Measurements from ENCODE around the gene SGTB. TPM values are rescaled to one million over a fixed set of nuclear protein-coding genes. Genes with fewer than 3 reads are reported as not detected.

The SGTB gene
- total RNA-seq, 2 donors from 2014 or later = 3.1 to 3.6 TPM

- peaks cover 1% of the 10 kb centered on the region for H3K4me1 ChIP-seq
- H3K36me3 ChIP-seq (replicated peaks in 1 of 2; ENCODE audit: insufficient read depth in 1 of 2, low read depth in 2 of 2) = no peaks in the 10 kb centered on the region
- no peak overlapping the region for H3K4me3 ChIP-seq
- ATAC-seq (no peak), DNase-seq (no peak)
- no peaks in the 10 kb centered on the region for H3K9me3 ChIP-seq
- WGBS, 2 donors = 88 to 93% methylated on average over 1 of the region's 1 CpG
- intact Hi-C loops (cut with DNase I) = no loop called here
- TF ChIP-seq POLR2A (IDR thresholded peaks at IDR 0.05) (no peak), CTCF (IDR thresholded peaks at IDR 0.05) (no peak)
- H3K27me3 ChIP-seq = no peaks in the 10 kb centered on the region
- H3K27ac ChIP-seq = no peak overlapping the region
These were observed 6.3 kb upstream of the SGTB start for GRCh38 chr5:65728218-65728617.

GRCh38 chr5:65727491-65728156 is 5.7 kb upstream of the SGTB start:
- Histone ChIP-seq H3K4me3 (no peak overlapping the region), H3K4me1 (peaks cover 6% of the 10 kb centered on the region), H3K9me3 (no peaks in the 10 kb centered on the region), H3K27ac (no peak overlapping the region), H3K36me3 (replicated peaks in 1 of 2; ENCODE audit: insufficient read depth in 1 of 2, low read depth in 2 of 2) (no peaks in the 10 kb centered on the region), H3K27me3 (no peaks in the 10 kb centered on the region)
- no peak for TF ChIP-seq POLR2A (IDR thresholded peaks at IDR 0.05)
- TF ChIP-seq CTCF (IDR thresholded peaks at IDR 0.05) = no peak
- intact Hi-C loops (cut with DNase I) = no loop called here
- DNase-seq (no peak), ATAC-seq (no peak)
- WGBS, 2 donors = 84 to 86% methylated on average over 7 of the region's 7 CpGs

- intact Hi-C loops (cut with DNase I) = no loop called here
- peaks cover 14% of the 10 kb centered on the region for H3K4me1 ChIP-seq
- H3K9me3 ChIP-seq = no peaks in the 10 kb centered on the region
- 1 to 4% methylated on average over 25 to 28 of the region's 28 CpGs for WGBS, 2 donors
- H3K4me3 ChIP-seq = peak overlapping the region; percentile 70 to 76
- no peaks in the 10 kb centered on the region for H3K27me3 ChIP-seq
- no peaks in the 10 kb centered on the region for H3K36me3 ChIP-seq (replicated peaks in 1 of 2; ENCODE audit: insufficient read depth in 1 of 2, low read depth in 2 of 2)
- peak overlapping the region in 3 of 4 donors; percentile 60 to 78 (median 69) for H3K27ac ChIP-seq
- DNase-seq (peak in 2 of 4 donors; percentile 22 to 25), ATAC-seq (peak; percentile 31)
- TF ChIP-seq POLR2A (IDR thresholded peaks at IDR 0.05) = no peak
- TF ChIP-seq CTCF (IDR thresholded peaks at IDR 0.05) = no peak
These were observed 880 bp upstream of the SGTB start for GRCh38 chr5:65722575-65723403.

GRCh38 chr5:65721050-65721719 is 724 bp downstream of the SGTB start:
- H3K36me3 ChIP-seq (replicated peaks in 1 of 2; ENCODE audit: insufficient read depth in 1 of 2, low read depth in 2 of 2) = no peaks in the 10 kb centered on the region
- H3K27ac ChIP-seq = peak overlapping the region in 3 of 4 donors; percentile 47 to 78 (median 69)
- no peaks in the 10 kb centered on the region for H3K9me3 ChIP-seq
- H3K27me3 ChIP-seq = no peaks in the 10 kb centered on the region
- ATAC-seq (peak; percentile 11), DNase-seq (peak; percentile 50 to 68 (median 55))
- intact Hi-C loops (cut with DNase I) = no loop called here
- peak overlapping the region; percentile 76 to 89 for H3K4me3 ChIP-seq
- H3K4me1 ChIP-seq = peaks cover 14% of the 10 kb centered on the region
- no peak for TF ChIP-seq POLR2A (IDR thresholded peaks at IDR 0.05)
- no peak for TF ChIP-seq CTCF (IDR thresholded peaks at IDR 0.05)
- 2 to 4% methylated on average over 18 to 19 of the region's 19 CpGs for WGBS, 2 donors

All from body of pancreas (tissue), 4 donors.